Central memory CD4-positive, alpha-beta T cell (primary cell): ENCODE results near the gene F7.

Source experiments
- DNase-seq: peaks from one replicate; pipeline ENCODE4 v3.0.0; 2022

The F7 gene

DNA sequence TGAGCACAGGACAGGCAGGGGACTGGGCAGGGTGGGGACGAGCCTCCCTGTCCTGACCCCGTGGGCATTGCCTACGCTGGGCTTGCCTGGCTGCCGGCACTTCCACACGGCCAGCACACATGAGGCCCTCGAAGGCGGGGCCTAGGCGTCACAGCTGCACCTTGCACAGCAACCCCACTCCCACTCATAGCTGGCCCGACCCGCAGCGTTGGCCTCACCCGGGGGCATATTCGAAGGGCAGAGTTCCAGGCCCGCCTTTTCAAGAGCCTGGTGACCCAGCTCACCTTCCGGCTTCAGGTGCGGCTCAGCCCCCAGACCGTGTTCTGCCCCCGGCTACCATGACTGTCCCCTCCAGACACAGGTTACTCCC is 36.0 kb downstream of the F7 start:
- DNase-seq, result no peak

DNA sequence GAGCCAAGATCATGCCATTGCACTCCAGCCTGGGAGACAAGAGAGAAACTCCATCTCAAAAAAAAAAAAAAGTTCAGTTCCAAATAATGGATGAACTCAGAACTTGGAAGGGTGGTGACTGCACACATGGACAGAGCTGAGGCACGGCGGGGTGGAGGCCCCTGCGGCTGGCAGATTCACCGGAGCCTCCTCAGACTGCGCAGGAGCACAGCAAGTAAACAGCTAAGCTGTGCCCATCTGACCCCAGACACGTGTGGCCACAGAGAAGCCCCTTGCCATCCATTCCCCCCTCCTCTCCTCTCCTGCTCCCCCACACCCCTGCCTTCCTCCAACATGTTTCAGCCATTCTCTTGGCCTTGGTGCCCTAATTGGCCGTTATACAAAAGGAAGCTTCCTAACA is 37.3 kb downstream of the F7 start:
- DNase-seq, result no peak

DNA sequence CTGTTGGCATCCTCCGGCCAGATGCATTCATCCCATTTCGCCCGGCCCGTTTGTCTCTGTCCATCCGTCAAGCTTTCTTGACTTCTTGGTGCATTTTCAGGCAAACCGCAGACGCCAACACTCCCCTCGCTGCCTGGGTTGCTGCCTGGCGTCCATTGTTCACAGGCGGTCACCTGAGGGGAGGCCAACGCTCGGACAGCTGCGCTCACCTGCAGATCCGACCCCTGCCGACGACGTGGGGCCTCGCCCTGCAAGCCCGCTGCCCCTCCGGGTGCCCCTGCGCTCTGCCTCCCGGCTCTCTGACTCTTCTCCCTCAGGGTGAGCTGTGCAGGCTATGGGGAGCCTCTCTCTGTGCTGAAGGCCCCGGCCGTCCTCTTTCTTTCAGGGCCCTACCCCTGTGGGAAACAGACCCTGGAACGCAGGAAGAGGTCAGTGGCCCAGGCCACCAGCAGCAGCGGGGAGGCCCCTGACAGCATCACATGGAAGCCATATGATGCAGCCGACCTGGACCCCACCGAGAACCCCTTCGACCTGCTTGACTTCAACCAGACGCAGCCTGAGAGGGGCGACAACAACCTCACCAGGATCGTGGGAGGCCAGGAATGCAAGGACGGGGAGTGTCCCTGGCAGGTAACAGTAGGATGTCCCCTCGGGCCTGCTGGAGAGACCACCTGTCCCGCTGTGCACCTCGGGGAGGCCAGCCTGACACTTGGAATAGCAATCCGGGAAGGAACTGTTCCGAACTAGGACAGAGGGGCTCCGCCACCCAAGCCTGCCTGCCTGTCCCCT is 38.1 kb downstream of the F7 start:
- DNase-seq, result no peak

DNA sequence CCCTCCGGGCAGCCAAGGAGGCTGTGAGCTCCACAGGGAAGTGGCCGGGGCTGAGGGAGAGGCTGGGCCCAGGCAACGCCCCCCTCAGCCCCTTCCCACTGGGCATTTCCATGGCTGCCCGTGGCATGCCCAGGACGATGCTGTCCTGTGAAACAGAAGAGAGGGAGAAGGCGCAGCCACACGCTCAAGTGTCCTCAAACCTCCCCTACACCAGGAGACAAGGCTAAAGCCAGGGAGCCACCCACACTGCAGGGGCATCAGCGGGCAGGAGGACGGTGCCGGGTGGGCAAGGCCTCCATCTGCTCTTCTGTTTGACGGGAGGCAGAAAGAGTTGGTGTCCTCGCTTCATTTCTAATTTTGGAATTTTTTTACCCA is 38.7 kb downstream of the F7 start:
- DNase-seq, result no peak

DNA sequence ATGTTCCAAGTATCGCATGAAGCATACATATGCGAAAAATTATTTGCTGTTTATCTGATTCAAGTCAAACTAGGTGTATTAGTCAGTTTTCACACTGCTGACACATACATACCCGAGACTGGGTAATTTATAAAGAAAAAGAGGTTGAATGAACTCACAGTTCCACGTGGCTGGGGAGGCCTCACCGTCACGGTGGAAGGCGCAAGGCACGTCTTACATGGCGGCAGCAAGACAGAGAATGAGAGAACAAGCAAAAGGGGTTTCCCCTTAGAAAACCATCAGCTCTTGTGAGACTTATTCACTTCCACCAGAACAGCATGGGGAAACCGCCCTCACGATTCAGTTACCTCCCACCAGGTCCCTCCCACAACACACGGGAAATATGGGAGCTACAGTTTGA is 39.9 kb downstream of the F7 start:
- no peak for DNase-seq

DNA sequence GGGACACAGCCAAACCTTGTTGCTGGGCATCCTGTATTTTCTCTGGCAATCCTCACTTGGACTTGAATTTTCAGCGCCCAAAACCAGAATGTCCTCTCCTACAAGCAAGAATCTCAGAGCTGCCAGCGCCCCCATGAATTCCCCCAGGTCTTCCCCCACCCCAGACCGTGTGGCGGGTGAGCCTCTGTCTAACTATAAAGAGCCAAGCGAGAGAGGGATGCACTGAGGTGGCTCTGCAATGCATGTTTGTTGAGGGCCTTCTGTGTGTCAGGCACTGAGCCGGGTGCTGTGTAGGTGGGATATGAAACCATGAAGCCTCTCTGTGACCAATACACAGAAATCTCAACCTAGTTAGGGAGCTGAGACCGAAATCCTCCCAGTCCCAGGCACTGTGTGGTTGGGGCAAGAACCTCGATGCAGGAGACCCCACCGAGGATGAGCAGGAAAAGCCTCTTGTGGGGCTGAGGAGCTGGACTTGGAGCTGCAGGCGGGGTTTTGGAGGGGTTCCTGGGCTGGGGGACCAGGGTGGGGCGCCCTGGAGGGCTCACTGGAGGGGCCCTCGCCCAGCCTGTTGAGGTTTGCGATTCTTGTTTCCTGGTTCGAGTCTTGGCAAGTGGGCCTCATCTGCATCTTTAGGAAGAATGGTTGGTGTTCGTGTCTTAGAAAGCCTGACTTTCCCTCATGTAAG is 40.5 kb downstream of the F7 start:
- no peak for DNase-seq

DNA sequence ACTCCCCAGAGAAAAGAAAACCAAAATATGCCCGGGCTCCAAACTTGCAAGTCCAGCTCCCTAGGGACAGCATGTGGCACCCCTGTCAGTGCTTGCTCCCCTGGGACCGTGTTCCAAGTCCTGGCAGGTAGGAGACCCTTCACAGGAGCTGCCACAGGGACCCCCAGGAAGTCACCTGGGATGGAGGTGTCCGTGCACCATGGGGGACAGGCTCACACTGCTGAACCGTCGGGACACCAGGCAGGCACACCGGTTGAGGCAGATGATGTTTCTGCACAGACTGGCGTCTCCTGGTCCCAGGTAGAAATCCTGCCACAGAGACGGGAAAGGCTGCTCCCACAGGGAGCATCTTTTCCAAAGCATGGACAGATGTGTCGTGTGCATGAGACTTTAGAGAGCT is 41.2 kb downstream of the F7 start:
- no peak for DNase-seq

DNA sequence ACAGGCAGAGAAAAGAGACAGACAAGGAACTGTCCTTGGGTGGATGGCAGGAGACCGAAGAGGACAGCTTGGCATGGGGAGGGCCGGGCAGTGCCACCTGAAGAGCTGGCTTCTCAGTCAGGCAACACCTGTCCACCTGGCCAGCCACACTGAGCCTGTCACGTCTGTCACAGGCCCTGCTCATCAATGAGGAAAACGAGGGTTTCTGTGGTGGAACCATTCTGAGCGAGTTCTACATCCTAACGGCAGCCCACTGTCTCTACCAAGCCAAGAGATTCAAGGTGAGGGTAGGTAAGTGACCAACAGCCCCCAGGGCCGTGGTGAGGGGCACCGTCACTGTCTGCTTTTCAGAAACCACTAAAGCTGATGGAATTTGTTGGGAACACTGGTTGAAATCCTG is 41.6 kb downstream of the F7 start:
- no peak for DNase-seq

DNA sequence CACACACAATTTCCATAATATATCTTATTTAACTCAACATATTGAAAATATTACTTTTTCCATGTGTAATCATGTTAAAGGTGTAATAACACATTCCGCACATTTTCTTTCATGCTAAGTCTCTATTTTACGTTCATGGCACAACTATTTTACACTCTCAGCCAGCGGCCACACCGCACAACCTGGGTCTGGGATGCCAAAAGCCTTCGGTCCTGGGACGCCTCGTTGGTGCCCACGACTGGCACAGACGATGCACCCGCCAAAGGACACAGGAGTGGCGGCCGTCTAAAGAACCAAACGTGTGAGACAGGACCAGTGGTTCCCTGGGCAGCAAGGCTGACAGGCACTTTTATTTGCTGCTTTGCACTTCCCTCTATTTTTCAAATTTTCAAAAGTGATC is 42.8 kb downstream of the F7 start:
- no peak for DNase-seq

DNA sequence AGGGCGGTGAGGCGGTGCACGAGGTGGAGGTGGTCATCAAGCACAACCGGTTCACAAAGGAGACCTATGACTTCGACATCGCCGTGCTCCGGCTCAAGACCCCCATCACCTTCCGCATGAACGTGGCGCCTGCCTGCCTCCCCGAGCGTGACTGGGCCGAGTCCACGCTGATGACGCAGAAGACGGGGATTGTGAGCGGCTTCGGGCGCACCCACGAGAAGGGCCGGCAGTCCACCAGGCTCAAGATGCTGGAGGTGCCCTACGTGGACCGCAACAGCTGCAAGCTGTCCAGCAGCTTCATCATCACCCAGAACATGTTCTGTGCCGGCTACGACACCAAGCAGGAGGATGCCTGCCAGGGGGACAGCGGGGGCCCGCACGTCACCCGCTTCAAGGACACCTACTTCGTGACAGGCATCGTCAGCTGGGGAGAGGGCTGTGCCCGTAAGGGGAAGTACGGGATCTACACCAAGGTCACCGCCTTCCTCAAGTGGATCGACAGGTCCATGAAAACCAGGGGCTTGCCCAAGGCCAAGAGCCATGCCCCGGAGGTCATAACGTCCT is 43.4 kb downstream of the F7 start:
- DNase-seq, result no peak

DNA sequence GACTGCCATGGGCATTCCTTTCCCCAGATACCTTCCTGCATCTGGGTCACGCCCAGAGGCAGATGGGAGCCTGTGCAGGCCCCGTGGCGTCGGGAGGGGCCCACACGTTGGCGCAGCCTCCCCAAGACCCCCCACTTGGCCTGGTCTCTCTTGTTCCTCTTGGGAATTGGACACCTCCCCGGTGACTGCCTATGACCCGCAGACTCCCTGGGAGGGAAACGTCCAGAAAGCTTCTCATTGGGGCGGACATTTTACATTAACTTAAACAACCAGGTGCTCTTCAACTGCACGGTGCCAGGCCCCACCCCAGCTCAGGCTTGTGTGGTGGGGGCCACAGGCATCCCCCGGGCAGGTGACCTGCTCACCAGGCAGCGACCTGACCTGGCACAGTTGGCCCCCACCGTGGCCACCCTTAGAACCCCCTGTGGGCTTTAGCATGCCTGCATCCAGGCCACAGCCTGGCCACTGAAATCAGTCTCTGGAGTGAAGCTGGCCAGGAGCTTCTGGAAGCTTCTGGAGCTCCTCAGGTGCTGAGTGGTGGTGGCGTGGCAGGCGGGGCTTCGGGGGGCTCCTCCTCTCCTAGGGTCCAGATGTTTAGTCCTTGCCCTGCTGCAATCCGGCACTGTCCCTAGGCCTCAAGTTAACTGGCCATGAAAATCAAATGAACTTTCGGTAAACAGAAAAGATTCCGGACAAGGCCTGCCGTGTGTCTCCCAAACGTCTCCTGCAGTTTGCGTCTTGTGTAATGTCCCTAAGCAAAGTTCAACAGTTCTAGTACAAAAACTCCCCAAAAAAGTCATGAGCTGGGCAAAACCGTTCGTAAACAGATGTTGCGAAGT is 44.3 kb downstream of the F7 start:
- no peak for DNase-seq

DNA sequence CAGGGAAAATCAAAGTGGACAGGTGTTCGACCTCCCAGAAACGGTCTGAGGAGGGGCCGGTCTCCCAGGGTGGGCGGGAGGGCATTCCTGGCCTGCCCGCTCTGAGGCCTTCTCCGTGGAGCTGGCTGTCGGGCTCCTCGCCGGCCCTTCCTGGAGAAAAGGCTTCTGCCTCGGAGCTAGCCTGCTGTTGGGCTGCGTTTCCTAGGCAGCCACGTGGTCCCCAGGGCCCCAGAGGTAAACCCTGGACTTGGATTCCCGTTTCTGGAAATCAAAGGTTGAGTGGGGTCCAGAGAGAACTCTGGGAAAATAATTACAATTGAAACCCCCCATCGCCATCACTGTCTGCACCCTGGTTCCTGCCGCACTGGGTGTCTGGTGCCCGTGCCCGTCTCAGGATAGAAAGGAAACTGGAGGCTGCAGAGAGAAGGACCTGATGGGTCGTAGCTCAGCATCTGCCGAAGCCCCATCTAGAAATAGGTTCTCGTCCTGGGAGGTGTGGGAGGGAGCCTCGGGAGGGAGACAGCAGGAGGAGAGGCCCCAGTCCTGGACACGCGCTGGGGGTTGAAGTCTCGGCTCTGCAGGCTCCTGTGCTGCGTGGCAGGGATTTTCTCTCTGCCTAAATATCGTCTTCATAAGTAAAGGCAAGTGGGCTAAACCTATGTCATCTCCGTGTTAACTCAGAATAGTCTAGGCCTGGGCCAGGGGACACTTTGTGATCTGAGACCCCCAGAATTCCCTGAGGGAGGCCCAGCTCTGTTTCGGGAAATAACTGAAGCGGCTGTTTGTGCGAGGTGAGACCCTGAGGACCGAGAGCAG is 45.2 kb downstream of the F7 start:
- no peak for DNase-seq

DNA sequence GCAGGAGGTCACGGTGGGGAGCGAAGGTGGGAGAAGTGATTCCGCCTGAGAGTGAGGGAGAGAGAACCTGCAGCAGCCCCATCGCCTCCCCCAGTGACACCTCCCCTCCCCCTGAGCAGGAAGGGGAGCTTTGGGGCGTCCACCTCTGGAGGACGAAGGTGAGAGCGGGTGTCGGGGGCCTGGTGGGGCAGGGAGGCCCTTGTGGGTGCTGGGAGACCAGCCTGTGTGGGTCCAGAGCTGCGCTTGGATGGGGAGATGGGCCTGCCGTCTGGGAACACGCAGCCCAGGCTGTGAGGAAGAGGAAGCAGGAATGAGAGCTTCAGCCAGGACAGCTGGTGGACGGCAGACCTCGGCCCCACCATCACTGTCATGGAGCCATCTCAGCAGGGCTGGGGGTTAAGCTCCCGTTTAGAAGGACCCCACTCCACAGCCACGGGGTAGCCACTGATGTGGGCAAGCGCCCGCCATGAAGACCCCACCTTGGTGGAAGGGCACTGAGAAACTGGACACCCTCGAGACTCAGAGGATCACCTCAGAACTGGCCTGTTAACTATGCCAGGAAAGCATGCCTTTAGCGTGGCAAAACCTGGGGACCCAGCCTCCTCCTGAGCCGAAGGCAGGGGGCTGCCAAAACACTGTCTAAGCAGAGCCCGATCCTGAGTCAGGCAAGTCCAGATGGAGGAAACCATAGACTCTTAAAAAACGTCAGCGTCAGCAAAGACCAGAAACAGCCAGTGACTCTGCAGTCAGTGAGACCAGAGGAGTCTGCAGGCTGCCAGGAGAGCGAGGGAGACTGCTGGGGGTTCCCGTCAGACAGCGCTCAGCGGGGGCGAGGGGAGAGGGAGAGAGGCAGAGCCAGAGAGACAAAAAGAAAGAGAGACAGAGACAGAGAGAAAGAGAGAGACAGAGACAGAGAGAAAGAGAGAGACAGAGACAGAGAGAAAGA is 46.4 kb downstream of the F7 start:
- no peak for DNase-seq

DNA sequence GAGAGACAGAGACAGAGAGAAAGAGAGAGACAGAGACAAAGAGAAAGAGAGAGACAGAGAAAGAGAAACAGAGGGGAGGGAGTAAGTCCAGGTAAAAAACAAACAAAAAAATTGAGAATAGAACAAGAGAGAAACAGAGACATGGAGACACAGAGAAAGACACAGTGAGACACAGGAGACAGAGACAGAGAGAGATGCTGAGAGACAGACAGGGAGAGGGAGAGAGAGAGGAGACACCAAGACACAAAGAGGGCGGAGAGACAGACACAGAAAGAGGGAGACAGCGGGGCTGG is 47.0 kb downstream of the F7 start:
- DNase-seq, result no peak

DNA sequence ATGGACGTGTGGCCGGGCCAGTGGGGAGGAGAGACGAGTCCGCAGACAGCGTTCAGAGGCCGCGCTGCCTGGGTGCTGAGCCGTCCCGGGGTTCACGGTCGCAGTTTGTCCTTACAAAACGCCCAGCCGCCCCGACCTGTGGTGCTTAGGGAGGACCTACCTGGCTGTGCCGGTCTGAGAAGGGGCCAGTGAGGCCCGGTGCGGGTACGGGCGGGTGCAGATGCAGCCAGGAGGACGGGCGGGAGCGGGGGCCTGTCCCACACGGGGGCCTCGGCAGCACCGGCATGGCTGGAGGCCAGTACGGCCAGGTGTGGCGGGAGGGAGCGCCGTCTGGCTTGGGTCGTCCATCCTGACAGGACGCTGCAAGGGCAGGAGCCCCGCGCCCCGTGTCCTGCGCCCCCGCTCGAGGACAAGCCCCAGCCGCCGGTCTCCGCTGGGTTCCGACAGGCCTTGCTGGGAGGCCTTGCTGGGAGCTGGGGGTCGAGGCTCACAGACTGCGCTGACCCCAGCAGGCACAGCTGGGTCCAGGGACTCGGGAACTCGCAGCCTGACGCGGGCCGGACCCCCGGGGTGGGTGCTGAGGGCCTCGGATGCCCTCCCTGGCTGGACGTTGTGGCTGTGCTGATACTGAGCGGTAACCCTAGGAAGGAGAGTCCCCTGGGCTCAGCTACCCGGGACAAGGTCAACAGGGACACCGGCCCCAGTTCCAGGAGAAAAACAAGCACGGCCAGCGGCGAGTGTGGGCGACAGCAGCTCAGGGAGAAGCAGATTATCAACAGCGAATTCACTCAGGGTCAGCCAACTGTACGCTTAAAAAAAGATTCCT is 47.6 kb downstream of the F7 start:
- DNase-seq, result no peak

DNA sequence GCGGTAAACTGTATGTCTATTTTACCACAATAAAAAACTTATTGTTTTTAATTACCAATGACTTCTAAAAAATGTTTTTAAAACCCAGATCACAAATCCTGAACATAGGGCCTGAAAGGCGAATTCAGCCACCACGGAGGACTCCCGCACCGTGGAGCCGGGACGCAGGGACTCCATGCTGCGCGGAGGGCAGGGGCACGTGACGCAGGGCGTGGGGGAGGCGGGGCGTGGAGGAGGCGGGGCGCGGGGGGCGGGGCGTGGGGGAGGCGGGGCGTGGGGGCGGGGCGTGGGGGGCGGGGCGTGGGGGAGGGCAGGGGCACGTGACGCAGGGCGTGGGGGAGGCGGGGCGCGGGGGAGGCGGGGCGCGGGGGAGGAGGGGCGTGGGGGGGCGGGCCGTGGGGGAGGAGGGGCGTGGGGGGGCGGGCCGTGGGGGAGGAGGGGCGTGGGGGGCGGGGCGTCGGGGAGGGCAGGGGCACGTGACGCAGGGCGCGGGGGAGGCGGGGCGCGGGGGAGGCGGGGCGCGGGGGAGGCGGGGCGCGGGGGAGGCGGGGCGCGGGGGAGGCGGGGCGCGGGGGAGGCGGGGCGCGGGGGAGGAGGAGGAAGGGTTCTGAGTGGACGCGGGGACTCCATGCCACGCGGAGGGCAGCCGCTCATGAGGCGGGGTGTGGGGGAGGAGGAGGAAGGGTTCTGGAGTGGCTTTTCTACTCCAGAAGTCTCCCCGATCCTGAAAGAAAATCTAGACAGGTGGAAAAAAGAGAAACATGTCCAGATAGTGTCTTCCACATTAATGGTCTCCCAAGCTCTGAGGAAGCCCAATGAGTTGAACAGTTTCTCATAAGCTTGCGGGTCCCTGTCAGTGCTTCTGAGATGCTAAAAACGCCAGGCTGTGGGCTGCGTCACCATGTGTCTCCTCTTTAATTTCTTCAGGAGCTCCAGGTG is 48.5 kb downstream of the F7 start:
- peak; percentile 74 for DNase-seq

DNA sequence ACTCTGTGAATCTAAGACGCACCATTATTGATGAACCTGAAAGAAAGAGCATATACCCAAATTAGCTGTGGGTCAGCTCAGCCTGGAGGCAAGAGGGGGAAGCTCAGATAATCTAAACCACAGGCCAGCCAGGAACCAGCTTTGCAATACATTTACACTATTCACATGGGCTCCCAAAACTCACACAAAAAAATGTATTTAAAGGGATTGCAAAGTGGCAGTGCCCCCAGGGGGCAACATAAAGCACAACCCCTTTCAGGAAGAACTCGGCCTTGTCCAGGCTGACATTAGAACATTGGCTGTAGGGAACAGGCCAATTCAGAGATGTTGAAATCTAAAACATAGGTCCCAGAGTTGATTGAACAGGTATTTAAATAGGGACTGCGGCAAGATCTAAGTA is 49.6 kb downstream of the F7 start:
- no peak for DNase-seq

DNA sequence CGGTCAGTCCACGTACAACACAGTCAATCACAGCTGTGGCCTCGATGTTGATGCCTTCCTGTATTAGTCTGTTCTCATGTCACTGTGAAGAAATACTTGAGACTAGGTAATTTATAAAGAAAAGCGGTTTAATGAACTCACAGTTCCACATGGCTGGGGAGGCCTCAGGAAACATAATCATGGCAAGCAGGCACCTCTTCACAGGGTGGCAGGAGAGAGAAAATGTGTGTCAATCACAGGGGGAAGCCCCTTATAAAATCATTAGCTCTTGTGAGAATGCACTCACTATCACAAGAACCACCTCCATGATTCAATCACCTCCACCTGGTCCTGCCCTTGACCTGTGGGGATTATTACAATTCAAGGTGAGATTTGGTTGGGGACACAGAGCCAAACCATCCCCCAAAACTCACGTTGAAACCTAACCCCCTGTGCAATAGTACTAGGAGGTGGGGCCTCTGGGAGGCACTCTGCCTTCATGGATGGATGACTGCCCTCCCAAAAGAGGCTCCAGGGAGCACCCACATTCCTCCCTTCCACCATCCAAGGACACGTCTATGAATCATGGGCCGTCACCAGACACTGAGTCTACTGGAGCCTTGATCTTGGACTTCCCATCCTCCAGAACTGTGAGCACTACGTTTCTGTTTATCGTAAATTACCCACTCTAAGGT is 50.5 kb downstream of the F7 start:
- DNase-seq, result no peak
